Common myeloid progenitor, CD34-positive (primary cell): ENCODE measurements around the gene IMPDH2.

ENCODE experiments used
- CTCF ChIA-PET: fragments of 350-600 bp; sonication (Branson Sonifier 250); formaldehyde crosslinking; loops from one replicate; lab custom pipeline; 2021; ENCODE audit warnings: antibody characterized with exemption; lab: Charles Lee
- POLR2A ChIA-PET: fragments of 350-600 bp; sonication (Branson Sonifier 250); formaldehyde crosslinking; loops from one replicate; lab custom pipeline; 2021; ENCODE audit warnings: antibody characterized with exemption; lab: Charles Lee
- DNase-seq, 3 donors: peaks; one replicate each; pipeline versions ENCODE4 v3.0.0 to v3.0.0-alpha.2; 2013
- H3K27ac ChIP-seq, 2 experiments: 1 replicate in 1 of 2; 2 replicates in 1 of 2; pipeline ENCODE4 v1.7.0; 2013; ENCODE audit warnings: inconsistent platforms in 2 of 2, low read length in 2 of 2, mild to moderate bottlenecking in 2 of 2, low read depth in 1 of 2, moderate library complexity in 1 of 2; ENCODE audit not compliant: severe bottlenecking in 2 of 2, insufficient read depth in 1 of 2, poor library complexity in 1 of 2
- H3K27me3 ChIP-seq, 5 experiments: replicated peaks in 2 of 5; 1 replicate in 3 of 5; 2 replicates in 2 of 5; pipeline versions ENCODE4 v1.6.1 to v1.7.0; 2013; ENCODE audit warnings: low read length in 4 of 5, mild to moderate bottlenecking in 2 of 5, moderate library complexity in 2 of 5, inconsistent platforms in 1 of 5; ENCODE audit not compliant: insufficient read depth in 5 of 5, control insufficient read depth in 4 of 5
- H3K36me3 ChIP-seq, 4 experiments: 1 replicate in 2 of 4; 2 replicates in 2 of 4; pipeline versions ENCODE4 v1.6.1 to v1.7.0; 2013; ENCODE audit warnings: low read length in 3 of 4, control low read depth in 1 of 4, mild to moderate bottlenecking in 1 of 4; ENCODE audit not compliant: control insufficient read depth in 4 of 4, insufficient read depth in 4 of 4
- H3K4me1 ChIP-seq, 4 experiments: 1 replicate in 3 of 4; 2 replicates in 1 of 4; pipeline versions ENCODE4 v1.6.1 to v1.7.1; 2013; ENCODE audit warnings: low read length in 3 of 4, mild to moderate bottlenecking in 3 of 4, control low read depth in 1 of 4, inconsistent platforms in 1 of 4, moderate library complexity in 1 of 4; ENCODE audit not compliant: control insufficient read depth in 4 of 4, insufficient read depth in 4 of 4; ENCODE audit errors: control extremely low read depth in 1 of 4
- H3K4me3 ChIP-seq, 7 experiments: 1 replicate in 4 of 7; 2 replicates in 3 of 7; pipeline versions ENCODE4 v1.5.1 to v1.7.0; 2013; ENCODE audit warnings: mild to moderate bottlenecking in 7 of 7, low read length in 6 of 7, moderate library complexity in 6 of 7, inconsistent platforms in 2 of 7, low read depth in 2 of 7, control low read depth in 1 of 7; ENCODE audit not compliant: insufficient read depth in 4 of 7, control insufficient read depth in 1 of 7; ENCODE audit errors: extremely low read depth in 1 of 7
- H3K9me3 ChIP-seq, 5 experiments: 1 replicate in 4 of 5; 2 replicates in 1 of 5; pipeline versions ENCODE4 v1.6.1 to v1.7.1; 2013; ENCODE audit warnings: low read length in 4 of 5, mild to moderate bottlenecking in 2 of 5, inconsistent platforms in 1 of 5, low read depth in 1 of 5, moderate library complexity in 1 of 5; ENCODE audit not compliant: control insufficient read depth in 4 of 5, insufficient read depth in 2 of 5; ENCODE audit errors: control extremely low read depth in 1 of 5
- WGBS: methylation state at CpG from one replicate; pipeline ENCODE4 v1.1.5; 2013; ENCODE audit not compliant: insufficient coverage; 5-methylcytosine and 5-hydroxymethylcytosine counted together

Gene IMPDH2

DNA sequence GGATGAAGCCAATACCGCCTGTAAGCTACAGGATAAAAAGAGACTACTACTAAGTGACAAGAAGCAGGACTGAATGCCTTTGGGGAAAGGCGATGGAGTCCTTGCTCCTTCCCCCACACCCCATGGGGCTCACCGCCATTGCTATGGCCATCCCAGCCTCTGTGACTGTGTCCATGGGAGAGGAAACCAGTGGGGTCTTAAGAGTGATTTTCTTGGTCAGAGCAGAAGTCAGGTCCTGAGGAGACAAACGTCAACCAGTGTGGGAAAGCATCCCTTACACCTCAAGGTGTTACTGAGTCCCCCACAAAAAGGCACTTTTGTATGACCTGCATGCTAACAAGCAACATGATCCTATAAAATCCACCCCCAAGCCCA lies 913 bp downstream of the IMPDH2 start:
- Histone ChIP-seq H3K4me3 (peak overlapping the region in 6 of 7 experiments; percentile 25 to 80 (median 75)), H3K27me3 (no peaks in the 10 kb centered on the region), H3K9me3 (no peaks in the 10 kb centered on the region), H3K36me3 (peaks cover 18 to 88% (median 61%) of the 10 kb centered on the region in 4 experiments), H3K4me1 (peaks cover 8 to 53% (median 28%) of the 10 kb centered on the region in 4 experiments), H3K27ac (peak overlapping the region; percentile 77 to 91)
- POLR2A ChIA-PET, result interaction anchor here (0.7 to 1.7 kb wide), 6 partner anchors 8 to 110 kb away, joined by 3 to 19 read pairs (median 8); partner anchors contain the start of genes ARIH2, P4HTM, QRICH1 and WDR6
- no peak for DNase-seq
- CTCF ChIA-PET, result interaction anchor here (0.5 to 2.2 kb wide), 5 partner anchors 8 to 42 kb away, joined by 3 to 9 read pairs (median 3); no protein-coding TSS in a partner anchor
- WGBS, result 83% methylated on average over 2 of the region's 4 CpGs

DNA sequence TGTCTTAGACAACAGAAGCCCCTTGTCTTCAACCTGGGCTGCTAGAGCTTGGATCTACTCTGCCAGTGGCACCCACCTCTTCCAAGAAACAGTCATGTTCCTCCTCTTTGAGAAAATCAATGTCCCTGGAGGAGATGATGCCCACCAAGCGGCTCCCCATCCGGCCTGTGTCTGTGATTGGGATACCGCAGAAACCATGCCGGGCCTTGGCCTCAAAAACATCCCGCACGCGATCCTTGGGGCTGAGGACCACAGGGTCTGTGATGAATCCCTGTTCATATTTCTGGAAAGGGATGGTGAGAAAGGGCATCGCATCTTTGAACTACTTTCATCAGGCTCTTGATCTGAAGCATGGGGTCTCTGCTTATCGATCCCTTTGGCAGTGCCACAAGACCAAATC lies 1.6 kb downstream of the IMPDH2 start:
- peaks cover 16 to 88% (median 58%) of the 10 kb centered on the region in 4 experiments for H3K36me3 ChIP-seq
- no peaks in the 10 kb centered on the region for H3K9me3 ChIP-seq
- ChIA-PET POLR2A (no interaction called here), CTCF (interaction anchor here (0.5 to 2.2 kb wide), 2 partner anchors 8 to 40 kb away, joined by 3 to 9 read pairs; no protein-coding TSS in a partner anchor)
- no peak for DNase-seq
- H3K4me3 ChIP-seq, result peak overlapping the region in 1 of 7 experiments; percentile 75
- no peaks in the 10 kb centered on the region for H3K27me3 ChIP-seq
- no peak overlapping the region for H3K27ac ChIP-seq
- peaks cover 8 to 60% (median 34%) of the 10 kb centered on the region in 4 experiments for H3K4me1 ChIP-seq
- 100% methylated on average over 4 of the region's 9 CpGs for WGBS

DNA sequence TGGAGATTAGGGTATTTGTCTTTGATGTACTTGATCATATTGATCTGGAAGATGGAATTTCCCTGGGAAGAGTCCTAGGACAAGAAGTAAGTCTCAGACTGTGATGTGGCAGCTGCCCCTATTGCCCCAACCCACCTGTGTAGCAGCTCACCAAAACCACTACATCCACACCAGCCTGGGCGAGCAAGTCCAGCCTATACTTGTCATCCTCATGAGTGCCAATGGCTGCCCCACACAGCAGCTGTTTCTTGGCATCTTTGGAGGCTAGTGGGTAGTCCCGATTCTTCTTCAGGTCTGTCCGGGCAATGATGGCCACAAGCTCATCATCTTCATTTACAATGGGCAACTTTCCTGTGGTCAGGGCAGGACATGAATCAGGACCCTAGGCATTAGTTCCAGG lies 2.7 kb downstream of the IMPDH2 start:
- POLR2A ChIA-PET, result no interaction called here
- WGBS, result 100% methylated on average over 3 of the region's 3 CpGs
- H3K27me3 ChIP-seq, result no peaks in the 10 kb centered on the region
- no peaks in the 10 kb centered on the region for H3K9me3 ChIP-seq
- H3K27ac ChIP-seq, result peak overlapping the region in 1 of 2 experiments; percentile 6
- no peak overlapping the region for H3K4me3 ChIP-seq
- CTCF ChIA-PET, result interaction anchor here (0.7 to 2.0 kb wide), 2 partner anchors 35 to 51 kb away, joined by 3 to 6 read pairs; no protein-coding TSS in a partner anchor
- peaks cover 6 to 77% (median 48%) of the 10 kb centered on the region in 4 experiments for H3K36me3 ChIP-seq
- DNase-seq, result no peak
- H3K4me1 ChIP-seq, result peaks cover 8 to 63% (median 42%) of the 10 kb centered on the region in 4 experiments

DNA sequence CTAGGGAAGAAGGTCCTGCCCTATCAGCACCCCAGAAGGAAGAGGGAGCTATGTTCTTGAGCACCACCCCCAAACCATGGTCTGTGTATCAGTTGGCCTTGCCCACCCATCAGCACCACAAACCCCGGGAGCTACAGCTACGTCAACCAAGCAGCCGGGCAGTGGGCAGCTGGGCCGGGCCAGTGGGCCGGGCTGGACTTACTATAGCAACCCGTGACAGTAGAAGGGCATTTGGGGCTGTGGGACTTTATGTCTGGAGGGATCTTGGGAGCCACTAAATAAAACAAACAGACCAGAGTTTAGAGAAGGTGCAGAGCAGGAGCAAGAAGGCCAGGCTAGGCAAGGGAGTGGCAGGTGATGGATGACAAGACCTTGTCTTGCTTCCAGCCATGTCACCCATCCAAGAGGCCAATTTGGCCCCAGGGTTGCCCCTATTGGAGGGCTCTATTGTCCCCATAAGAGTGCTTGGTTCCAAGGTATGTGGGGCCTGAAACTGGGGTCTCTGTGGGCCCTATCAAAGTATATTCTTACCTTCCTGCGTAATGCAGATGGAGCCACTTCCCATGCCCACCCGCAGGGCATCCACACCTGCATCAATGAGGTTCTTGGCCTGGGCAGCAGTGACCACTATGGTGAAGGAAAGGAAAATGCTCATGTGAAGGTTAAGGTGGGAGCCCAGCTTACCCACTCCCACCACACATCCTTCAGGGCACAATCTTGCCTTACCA lies 3.2 kb downstream of the IMPDH2 start:
- H3K4me3 ChIP-seq, result no peak overlapping the region
- H3K36me3 ChIP-seq, result peaks cover 5 to 71% (median 43%) of the 10 kb centered on the region in 4 experiments
- CTCF ChIA-PET, result interaction anchor here (0.7 to 2.6 kb wide), 4 partner anchors 28 to 51 kb away, joined by 3 to 14 read pairs (median 4); partner anchors contain the start of gene P4HTM
- peak overlapping the region in 1 of 2 experiments; percentile 6 for H3K27ac ChIP-seq
- peaks cover 8 to 63% (median 42%) of the 10 kb centered on the region in 4 experiments for H3K4me1 ChIP-seq
- no peaks in the 10 kb centered on the region for H3K27me3 ChIP-seq
- DNase-seq, result no peak
- POLR2A ChIA-PET, result no interaction called here
- no peaks in the 10 kb centered on the region for H3K9me3 ChIP-seq
- 98% methylated on average over 6 of the region's 8 CpGs for WGBS

DNA sequence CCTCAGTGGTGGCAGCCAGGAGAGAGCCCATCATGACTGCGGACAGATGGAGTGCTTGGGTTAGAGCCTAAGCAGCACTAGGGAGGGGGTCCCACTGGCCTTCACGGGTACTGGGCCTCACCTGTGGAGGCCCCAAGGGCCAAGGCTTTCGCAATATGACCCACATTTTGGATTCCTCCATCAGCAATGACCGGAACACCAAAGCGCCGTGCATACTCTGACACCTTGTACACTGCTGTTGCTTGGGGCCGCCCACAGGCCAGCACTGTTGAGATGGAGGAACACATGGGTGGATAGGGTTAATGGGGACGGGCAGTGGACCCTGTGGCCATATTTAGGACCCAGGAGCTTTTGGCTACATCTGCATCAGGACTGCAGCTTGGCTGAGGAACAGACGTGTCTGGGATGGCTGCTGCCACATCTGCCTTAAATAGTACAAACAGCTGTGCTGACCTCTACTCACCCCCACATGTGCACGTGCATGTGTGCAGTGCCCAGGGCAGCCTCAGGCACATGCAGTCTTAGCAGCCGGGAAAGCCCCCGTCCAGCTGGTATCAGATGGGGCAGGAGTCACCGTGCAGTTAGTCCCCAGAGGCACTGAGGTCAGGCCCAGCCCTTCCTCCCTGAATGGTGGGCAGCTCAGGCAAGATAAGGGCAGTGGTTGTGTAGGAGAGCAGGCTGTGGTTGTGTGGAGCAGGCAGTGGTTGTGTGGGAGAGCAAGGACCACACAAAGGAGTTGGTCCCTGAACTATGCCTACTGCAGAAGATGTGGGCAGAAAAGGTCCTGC lies 4.0 kb downstream of the IMPDH2 start:
- CTCF ChIA-PET, result interaction anchor here (1.0 to 2.6 kb wide), 6 partner anchors 13 to 107 kb away, joined by 3 to 14 read pairs (median 4); partner anchors contain the start of gene P4HTM
- Histone ChIP-seq H3K4me1 (peaks cover 8 to 67% (median 47%) of the 10 kb centered on the region in 4 experiments), H3K27ac (peak overlapping the region in 1 of 2 experiments; percentile 20), H3K36me3 (peaks cover 3 to 64% (median 37%) of the 10 kb centered on the region in 4 experiments), H3K4me3 (no peak overlapping the region), H3K9me3 (no peaks in the 10 kb centered on the region), H3K27me3 (no peaks in the 10 kb centered on the region)
- DNase-seq, result peak; percentile 47 to 83 (median 73)
- POLR2A ChIA-PET, result no interaction called here
- WGBS, result 84% methylated on average over 13 of the region's 13 CpGs

DNA sequence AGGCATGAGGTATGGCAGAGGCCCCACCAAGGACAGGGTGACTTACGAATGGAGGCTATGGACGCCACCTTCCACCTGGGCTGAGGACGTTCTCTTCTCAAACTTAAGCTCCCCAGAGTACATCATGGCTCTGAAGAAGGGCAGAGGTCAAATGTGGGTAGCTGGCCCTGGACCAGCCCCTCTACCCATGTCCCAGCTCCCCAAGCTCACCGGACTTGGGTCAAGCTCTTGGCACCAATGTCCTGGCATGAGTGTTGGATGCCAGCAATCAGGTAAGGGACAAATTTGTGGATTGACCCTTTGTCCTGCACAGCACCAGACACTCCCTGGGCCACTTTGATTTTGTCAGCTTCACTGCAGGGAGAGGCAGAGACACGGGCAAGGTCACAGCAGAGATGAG lies 4.7 kb downstream of the IMPDH2 start:
- CTCF ChIA-PET, result interaction anchor here (0.7 to 2.6 kb wide), 5 partner anchors 12 to 603 kb away, joined by 3 to 14 read pairs (median 4); partner anchors contain the start of gene P4HTM

More for the DNA sequence above, 4.7 kb downstream of the IMPDH2 start:
- no peaks in the 10 kb centered on the region for H3K9me3 ChIP-seq
- POLR2A ChIA-PET, result no interaction called here
- H3K27ac ChIP-seq, result peak overlapping the region in 1 of 2 experiments; percentile 20
- no peak for DNase-seq
- WGBS, result 90% methylated on average over 5 of the region's 5 CpGs
- peaks cover 14 to 73% (median 52%) of the 10 kb centered on the region in 4 experiments for H3K4me1 ChIP-seq
- H3K4me3 ChIP-seq, result no peak overlapping the region
- H3K36me3 ChIP-seq, result peaks cover 3 to 60% (median 35%) of the 10 kb centered on the region in 4 experiments
- H3K27me3 ChIP-seq, result no peaks in the 10 kb centered on the region
